CD4-positive, alpha-beta T cell treated with Interleukin-17A for 4 hours (primary cell): ENCODE measurements around the gene LIN9.
"Not testable (repeated sequence)": the region's sequence is repeated elsewhere in the genome, so short reads cannot be mapped to it uniquely, and the experiment has no call there.

ENCODE experiments used
- DNase-seq: peaks from one replicate; pipeline ENCODE4 v3.0.0-alpha.2; 2020; ENCODE audit warnings: mixed read lengths

LIN9 gene

GRCh38 chr1:226209307-226210059 lies 99.5 kb downstream of the LIN9 start:
- DNase-seq, result no peak

GRCh38 chr1:226207048-226207447 lies 101.9 kb downstream of the LIN9 start:
- no peak for DNase-seq

- no peak for DNase-seq
Measured at GRCh38 chr1:226204198-226204597, 104.8 kb downstream of the LIN9 start.

- no peak for DNase-seq
Measured at GRCh38 chr1:226203655-226204054, 105.3 kb downstream of the LIN9 start.

- DNase-seq, result no peak
Measured at GRCh38 chr1:226203240-226203639, 105.7 kb downstream of the LIN9 start.

- not testable (repeated sequence) for DNase-seq
Measured at GRCh38 chr1:226202666-226203065, 106.3 kb downstream of the LIN9 start.

GRCh38 chr1:226202246-226202645 lies 106.7 kb downstream of the LIN9 start:
- no peak for DNase-seq

GRCh38 chr1:226201029-226201593 lies 107.9 kb downstream of the LIN9 start:
- DNase-seq, result no peak

GRCh38 chr1:226199971-226200370 lies 109.0 kb downstream of the LIN9 start:
- DNase-seq, result no peak

- no peak for DNase-seq
Measured at GRCh38 chr1:226195144-226195543, 113.8 kb downstream of the LIN9 start.

- DNase-seq, result no peak
Measured at GRCh38 chr1:226187380-226187779, 121.6 kb downstream of the LIN9 start.

- DNase-seq, result no peak
Measured at GRCh38 chr1:226187019-226187322, 122.0 kb downstream of the LIN9 start.

- peak; percentile 86 for DNase-seq
Measured at GRCh38 chr1:226186124-226187018, 122.6 kb downstream of the LIN9 start, which contains the start of gene ACBD3. ACBD3 (minus strand) TSS chr1:226186741; CDS start chr1:226186675, 66 bp downstream.

GRCh38 chr1:226185141-226186036 lies 123.6 kb downstream of the LIN9 start:
- no peak for DNase-seq

- no peak for DNase-seq
Measured at GRCh38 chr1:226181996-226182714, 126.8 kb downstream of the LIN9 start.
